ENCODE results near the gene C5orf15.

DNA sequence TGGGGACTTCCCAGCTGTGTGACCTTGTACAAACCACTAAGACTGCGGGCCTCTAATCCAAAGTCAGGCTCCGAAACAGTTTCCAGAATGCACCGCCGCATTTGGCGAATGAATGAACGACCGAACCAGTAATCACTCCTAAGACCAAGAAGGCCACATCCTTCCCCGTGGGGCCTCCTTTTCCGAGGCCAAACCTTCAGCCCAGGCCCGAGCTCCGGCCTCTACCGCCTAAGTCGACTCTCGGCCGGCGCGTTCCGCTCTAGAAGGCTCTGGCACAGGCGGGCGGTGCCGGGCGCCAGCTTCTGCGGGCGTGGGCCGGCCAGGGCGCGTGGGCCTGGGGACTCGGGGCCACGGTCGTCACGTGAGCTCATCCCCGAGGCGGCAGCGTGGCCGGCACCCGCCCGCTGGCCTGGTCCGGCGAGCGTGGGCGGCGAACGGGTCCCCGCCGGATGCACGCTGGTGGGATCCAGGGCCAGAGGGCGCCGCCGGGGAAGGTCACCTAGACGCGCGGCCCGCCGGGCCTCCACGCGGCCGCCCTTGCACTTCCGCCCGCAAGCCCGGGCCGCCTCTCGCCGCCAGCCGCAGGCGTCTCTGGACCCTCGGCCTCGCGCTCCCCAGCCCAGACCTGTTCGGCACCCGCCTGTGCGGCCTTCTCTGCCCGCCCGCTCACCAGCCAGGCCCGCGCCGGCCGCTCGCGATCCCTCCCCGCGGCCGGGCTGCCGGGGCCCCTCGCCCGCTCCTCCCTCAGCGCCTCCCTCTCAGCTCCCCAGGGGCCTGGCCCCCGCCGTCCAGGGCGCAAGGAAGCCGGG is 35.6 kb upstream of the C5orf15 start:
- TF ChIP-seq, protein P1, sequence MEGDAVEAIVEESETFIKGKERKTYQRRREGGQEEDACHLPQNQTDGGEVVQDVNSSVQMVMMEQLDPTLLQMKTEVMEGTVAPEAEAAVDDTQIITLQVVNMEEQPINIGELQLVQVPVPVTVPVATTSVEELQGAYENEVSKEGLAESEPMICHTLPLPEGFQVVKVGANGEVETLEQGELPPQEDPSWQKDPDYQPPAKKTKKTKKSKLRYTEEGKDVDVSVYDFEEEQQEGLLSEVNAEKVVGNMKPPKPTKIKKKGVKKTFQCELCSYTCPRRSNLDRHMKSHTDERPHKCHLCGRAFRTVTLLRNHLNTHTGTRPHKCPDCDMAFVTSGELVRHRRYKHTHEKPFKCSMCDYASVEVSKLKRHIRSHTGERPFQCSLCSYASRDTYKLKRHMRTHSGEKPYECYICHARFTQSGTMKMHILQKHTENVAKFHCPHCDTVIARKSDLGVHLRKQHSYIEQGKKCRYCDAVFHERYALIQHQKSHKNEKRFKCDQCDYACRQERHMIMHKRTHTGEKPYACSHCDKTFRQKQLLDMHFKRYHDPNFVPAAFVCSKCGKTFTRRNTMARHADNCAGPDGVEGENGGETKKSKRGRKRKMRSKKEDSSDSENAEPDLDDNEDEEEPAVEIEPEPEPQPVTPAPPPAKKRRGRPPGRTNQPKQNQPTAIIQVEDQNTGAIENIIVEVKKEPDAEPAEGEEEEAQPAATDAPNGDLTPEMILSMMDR (IDR thresholded peaks at IDR 0.05) = no peak
- TF ChIP-seq POLR2A (IDR thresholded peaks at IDR 0.05) (no peak), POLR2AphosphoS5 (IDR thresholded peaks at IDR 0.05) (no peak)

All from transverse colon (tissue), 4 donors.